CD4-positive, alpha-beta memory T cell (primary cell): Measurements from ENCODE around the gene PTPRN. TPM values are rescaled to one million over a fixed set of nuclear protein-coding genes. Genes with fewer than 3 reads are reported as not detected.
"Not testable (repeated sequence)": the region's sequence is repeated elsewhere in the genome, so short reads cannot be mapped to it uniquely, and the experiment has no call there.

Experiments
- CTCF ChIA-PET: fragments of 350-600 bp; sonication (Branson Sonifier 250); formaldehyde crosslinking; loops from one replicate; lab custom pipeline; 2021; ENCODE audit warnings: inconsistent platforms; ENCODE audit not compliant: partially characterized antibody; lab: Charles Lee
- POLR2A ChIA-PET: fragments of 350-600 bp; sonication (Branson Sonifier 250); formaldehyde crosslinking; loops from one replicate; lab custom pipeline; 2021; ENCODE audit not compliant: partially characterized antibody; lab: Charles Lee
- DNase-seq, 5 donors: peaks; one replicate each; pipeline versions ENCODE4 v3.0.0 to v3.0.0-alpha.2; 2020 to 2022; ENCODE audit warnings: mixed read lengths in 1 of 5
- H3K27ac ChIP-seq: one replicate; pipeline ENCODE4 v1.7.0; 2013; ENCODE audit warnings: low read depth, low read length
- H3K27me3 ChIP-seq: 2 replicates; pipeline ENCODE4 v1.7.0; 2013; ENCODE audit warnings: mild to moderate bottlenecking, low read length, moderate library complexity; ENCODE audit not compliant: insufficient read depth
- H3K36me3 ChIP-seq: 2 replicates; pipeline ENCODE4 v1.7.0; 2013; ENCODE audit warnings: mild to moderate bottlenecking, low read length, moderate library complexity; ENCODE audit not compliant: insufficient read depth
- H3K4me1 ChIP-seq: 2 replicates; pipeline ENCODE4 v1.7.0; 2013; ENCODE audit warnings: mild to moderate bottlenecking, low read length, moderate library complexity; ENCODE audit not compliant: insufficient read depth
- H3K4me3 ChIP-seq, 2 donors: one replicate each; pipeline ENCODE4 v1.7.0; 2013; ENCODE audit warnings: low read length in 2 of 2, mild to moderate bottlenecking in 1 of 2
- H3K9me3 ChIP-seq, 2 donors: one replicate each; pipeline ENCODE4 v1.7.0; 2013; ENCODE audit warnings: low read length in 2 of 2, control low read depth in 1 of 2; ENCODE audit not compliant: control insufficient read depth in 1 of 2
- H3K27ac Mint-ChIP-seq, 7 donors: one replicate each; pipeline ENCODE4 v1.8.0; 2020 to 2021; ENCODE audit warnings: mixed read lengths in 7 of 7, mild to moderate bottlenecking in 6 of 7, inconsistent platforms in 3 of 7, moderate library complexity in 3 of 7
- H3K27me3 Mint-ChIP-seq, 2 donors: one replicate each; pipeline ENCODE4 v1.8.0; 2020 to 2021; ENCODE audit warnings: mixed read lengths in 2 of 2
- H3K36me3 Mint-ChIP-seq, 2 donors: one replicate each; pipeline ENCODE4 v1.8.0; 2020 to 2021; ENCODE audit warnings: mixed read lengths in 2 of 2, inconsistent platforms in 1 of 2, mild to moderate bottlenecking in 1 of 2
- H3K4me1 Mint-ChIP-seq, 4 donors: one replicate each; pipeline ENCODE4 v1.8.0; 2020 to 2021; ENCODE audit warnings: mixed read lengths in 4 of 4, mild to moderate bottlenecking in 1 of 4
- H3K4me3 Mint-ChIP-seq, 8 donors: one replicate each; pipeline ENCODE4 v1.8.0; 2020 to 2021; ENCODE audit warnings: mixed read lengths in 8 of 8, mild to moderate bottlenecking in 7 of 8, moderate library complexity in 6 of 8, inconsistent platforms in 3 of 8
- H3K9me3 Mint-ChIP-seq, 8 donors: one replicate each; pipeline ENCODE4 v1.8.0; 2020 to 2021; ENCODE audit warnings: mixed read lengths in 8 of 8, mild to moderate bottlenecking in 5 of 8, inconsistent platforms in 3 of 8, moderate library complexity in 1 of 8
- intact Hi-C: fragments of 100-400 bp; cut with micrococcal nuclease; formaldehyde crosslinking; loops from one replicate; pipeline ENCODE4 v1.15.1; 2023
- polyA plus RNA-seq, 2 donors: library from polyadenylated mRNA; unstranded; fragments of 300-500 nt; fragmentation: Illumina TruSeq; gene quantifications; one replicate each; pipeline ENCODE4 v1.2.3, GENCODE V29; 2021
- total RNA-seq, 2 experiments: library from RNA; stranded (reverse); gene quantifications; one replicate each; pipeline ENCODE4 v1.2.3, GENCODE V29; 2021

PTPRN gene
- total and polyA plus RNA-seq, 4 experiments from 2014 or later, result 0.31 TPM; not detected in 3

DNA sequence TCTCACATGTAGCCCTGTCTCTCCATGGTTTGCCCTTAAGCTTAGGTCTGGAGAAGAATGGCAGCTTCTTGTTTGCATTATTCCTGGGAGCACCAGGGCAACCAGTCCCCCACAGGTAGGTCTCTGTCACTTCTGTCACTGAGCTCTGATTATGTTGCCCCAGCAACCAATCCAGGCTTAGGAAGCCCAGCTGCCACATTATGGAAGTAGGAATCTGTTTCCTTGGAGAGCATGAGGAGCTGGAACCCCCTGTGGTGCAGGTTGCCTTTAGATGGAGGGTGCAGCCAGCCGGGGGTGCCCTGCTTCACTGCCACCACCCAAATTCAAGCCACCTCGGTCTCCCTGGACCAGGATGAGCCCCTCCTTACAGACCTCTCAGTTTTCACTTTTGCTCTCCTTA, 18.5 kb upstream of the PTPRN start:
- Mint-ChIP-seq H3K36me3 (no peaks in the 10 kb centered on the region), H3K27ac (no peak overlapping the region), H3K9me3 (peaks cover 0 to 10% (median 4%) of the 10 kb centered on the region in 8 donors), H3K27me3 (peaks cover 23 to 48% of the 10 kb centered on the region in 2 donors), H3K4me3 (no peak overlapping the region), H3K4me1 (peaks cover 0 to 1% (median 0%) of the 10 kb centered on the region in 4 donors)
- Histone ChIP-seq H3K4me1 (no peaks in the 10 kb centered on the region), H3K36me3 (no peaks in the 10 kb centered on the region), H3K4me3 (no peak overlapping the region), H3K27me3 (peaks cover 12% of the 10 kb centered on the region), H3K27ac (no peak overlapping the region), H3K9me3 (no peaks in the 10 kb centered on the region)
- intact Hi-C loops, result no loop called here
- CTCF ChIA-PET, result no interaction called here
- DNase-seq, result no peak
- POLR2A ChIA-PET, result no interaction called here

DNA sequence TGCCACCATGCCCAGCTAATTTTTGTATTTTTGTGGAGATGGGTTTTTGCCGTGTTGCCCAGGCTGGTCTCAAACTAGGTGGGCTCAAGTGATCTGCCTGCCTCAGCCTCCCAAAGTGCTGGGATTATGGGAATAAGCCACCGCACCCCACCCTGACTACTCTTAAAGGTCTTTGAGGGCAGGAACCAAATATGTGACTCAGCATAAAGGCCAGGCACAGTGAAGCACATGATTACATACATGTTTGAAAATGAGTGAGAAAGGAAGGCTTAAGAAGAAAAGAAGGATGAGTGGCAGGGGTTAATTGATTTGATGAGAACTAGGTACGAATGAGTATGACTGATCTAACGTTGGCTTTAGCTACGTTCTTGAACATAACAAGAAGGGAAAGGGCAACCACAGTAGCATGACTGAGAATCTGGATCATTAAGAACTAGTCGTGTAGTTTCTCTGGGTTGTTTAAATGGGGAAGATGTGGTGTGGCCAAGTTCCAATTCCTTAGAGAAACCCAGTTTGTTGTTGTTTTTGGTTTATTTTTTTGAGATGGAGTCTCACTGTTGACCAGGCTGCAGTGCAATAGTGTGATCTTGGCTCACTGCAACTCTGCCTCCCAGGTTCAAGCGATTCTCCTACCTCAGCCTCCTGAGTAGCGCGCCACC, 16.6 kb upstream of the PTPRN start:
- H3K36me3 ChIP-seq, result no peaks in the 10 kb centered on the region
- peaks cover 3% of the 10 kb centered on the region for H3K4me1 ChIP-seq
- Mint-ChIP-seq H3K27me3 (peaks cover 13 to 33% of the 10 kb centered on the region in 2 donors), H3K36me3 (no peaks in the 10 kb centered on the region), H3K4me1 (peaks cover 3 to 9% (median 7%) of the 10 kb centered on the region in 4 donors), H3K9me3 (peaks cover 0 to 3% (median 0%) of the 10 kb centered on the region in 8 donors), H3K27ac (no peak overlapping the region), H3K4me3 (no peak overlapping the region)
- H3K4me3 ChIP-seq, result no peak overlapping the region
- DNase-seq, result no peak
- no peak overlapping the region for H3K27ac ChIP-seq
- no peaks in the 10 kb centered on the region for H3K27me3 ChIP-seq
- CTCF ChIA-PET, result no interaction called here
- intact Hi-C loops, result no loop called here
- H3K9me3 ChIP-seq, result no peaks in the 10 kb centered on the region
- POLR2A ChIA-PET, result no interaction called here

DNA sequence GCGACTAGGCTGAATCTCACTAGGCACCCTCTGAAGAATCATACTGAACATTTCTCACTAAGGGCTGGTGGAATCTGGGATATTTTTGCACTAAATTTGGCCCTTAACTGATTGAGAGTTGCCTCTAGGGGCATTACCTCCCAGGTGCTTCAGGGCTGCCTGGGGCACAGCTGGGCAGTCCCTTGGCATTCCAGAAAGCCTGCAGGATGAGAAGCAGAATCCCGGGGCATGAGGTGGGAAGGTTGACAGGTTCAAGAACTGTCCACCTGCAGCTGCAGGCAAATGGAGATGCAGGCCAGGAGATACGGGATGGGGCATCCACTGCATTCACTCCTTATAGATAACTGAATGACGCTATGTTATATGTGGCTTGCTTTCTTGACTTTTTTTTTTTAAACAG, 15.9 kb upstream of the PTPRN start:
- no peak for DNase-seq
- H3K27ac ChIP-seq, result no peak overlapping the region
- CTCF ChIA-PET, result no interaction called here
- no peaks in the 10 kb centered on the region for H3K27me3 ChIP-seq
- H3K4me3 ChIP-seq, result no peak overlapping the region
- H3K36me3 Mint-ChIP-seq, result no peaks in the 10 kb centered on the region
- no peaks in the 10 kb centered on the region for H3K9me3 Mint-ChIP-seq
- H3K4me1 Mint-ChIP-seq, result peaks cover 5 to 10% (median 8%) of the 10 kb centered on the region in 4 donors
- intact Hi-C loops, result no loop called here
- H3K27me3 Mint-ChIP-seq, result peaks cover 10 to 29% of the 10 kb centered on the region in 2 donors
- H3K9me3 ChIP-seq, result no peaks in the 10 kb centered on the region
- no peak overlapping the region for H3K4me3 Mint-ChIP-seq
- H3K4me1 ChIP-seq, result peaks cover 9% of the 10 kb centered on the region
- POLR2A ChIA-PET, result no interaction called here
- no peak overlapping the region for H3K27ac Mint-ChIP-seq
- H3K36me3 ChIP-seq, result no peaks in the 10 kb centered on the region

DNA sequence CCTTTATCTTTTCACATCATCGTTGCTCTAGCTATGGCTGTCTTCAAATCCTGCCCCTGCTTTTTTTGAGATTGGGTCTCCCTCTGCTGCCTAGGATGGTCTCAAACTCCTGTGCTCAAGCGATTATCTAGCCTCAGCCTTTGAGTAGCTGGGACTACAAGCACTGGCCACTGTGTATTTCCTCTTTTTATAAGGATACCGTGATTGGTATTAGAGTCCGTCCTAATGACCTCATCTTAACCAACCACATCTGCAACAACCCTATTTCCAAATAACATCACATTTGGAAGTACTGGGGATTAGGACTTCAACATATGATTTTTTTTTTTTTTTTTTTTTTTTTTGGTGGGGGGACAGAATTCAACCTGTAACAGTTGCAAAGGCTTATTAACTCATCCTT, 14.2 kb upstream of the PTPRN start:
- Mint-ChIP-seq H3K27ac (no peak overlapping the region), H3K27me3 (peaks cover 7 to 16% of the 10 kb centered on the region in 2 donors), H3K9me3 (no peaks in the 10 kb centered on the region), H3K4me3 (no peak overlapping the region), H3K36me3 (no peaks in the 10 kb centered on the region), H3K4me1 (peaks cover 5 to 10% (median 8%) of the 10 kb centered on the region in 4 donors)
- Histone ChIP-seq H3K36me3 (no peaks in the 10 kb centered on the region), H3K4me3 (no peak overlapping the region), H3K9me3 (no peaks in the 10 kb centered on the region), H3K4me1 (peaks cover 10% of the 10 kb centered on the region), H3K27me3 (no peaks in the 10 kb centered on the region), H3K27ac (no peak overlapping the region)
- intact Hi-C loops, result no loop called here
- ChIA-PET POLR2A (no interaction called here), CTCF (interaction anchor here (1.4 kb wide), 1 partner anchor 28 kb away, joined by 4 read pairs; no protein-coding TSS in a partner anchor)
- DNase-seq, result no peak

DNA sequence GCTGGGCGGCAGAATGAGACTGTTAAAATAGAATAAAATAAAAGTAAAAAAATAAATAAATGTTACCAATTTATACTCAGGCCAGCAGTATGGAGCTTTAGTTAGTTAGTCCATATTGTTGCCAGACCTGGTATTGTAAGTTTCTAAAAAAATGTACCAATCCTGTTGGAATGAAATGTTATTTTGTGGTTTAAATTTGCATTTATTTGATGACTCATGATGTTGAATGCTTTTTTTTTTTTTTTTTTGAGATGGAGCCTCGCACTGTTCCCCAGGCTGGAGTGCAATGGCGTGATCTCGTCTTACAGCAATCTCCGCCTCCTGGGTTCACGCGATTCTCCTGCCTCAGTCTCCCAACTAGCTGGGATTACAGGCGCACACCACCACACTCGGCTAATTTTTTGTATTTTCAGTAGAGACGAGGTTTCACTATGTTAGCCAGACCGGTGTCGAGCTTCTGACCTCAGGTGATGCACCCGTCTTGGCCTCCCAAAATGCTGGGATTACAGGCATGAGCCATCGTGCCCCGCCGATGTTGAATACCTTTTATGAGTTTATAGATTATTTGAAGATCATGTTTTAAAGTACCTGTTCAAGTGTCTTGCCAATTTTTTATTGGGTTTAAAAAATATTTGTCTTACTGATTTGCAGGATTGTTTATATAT, 5.7 kb upstream of the PTPRN start:
- no peak for DNase-seq
- Mint-ChIP-seq H3K36me3 (no peaks in the 10 kb centered on the region), H3K27me3 (peaks cover 9 to 19% of the 10 kb centered on the region in 2 donors), H3K9me3 (peaks cover 0 to 5% (median 0%) of the 10 kb centered on the region in 8 donors), H3K4me1 (peaks cover 0 to 1% (median 0%) of the 10 kb centered on the region in 4 donors), H3K27ac (no peak overlapping the region), H3K4me3 (no peak overlapping the region)
- ChIA-PET CTCF (interaction anchor here (0.7 kb wide), 1 partner anchor 12 kb away, joined by 4 read pairs; no protein-coding TSS in a partner anchor), POLR2A (no interaction called here)
- Histone ChIP-seq H3K27ac (no peak overlapping the region), H3K4me3 (no peak overlapping the region), H3K4me1 (no peaks in the 10 kb centered on the region), H3K36me3 (no peaks in the 10 kb centered on the region), H3K27me3 (peaks cover 4% of the 10 kb centered on the region), H3K9me3 (no peaks in the 10 kb centered on the region)
- intact Hi-C loops, result no loop called here

DNA sequence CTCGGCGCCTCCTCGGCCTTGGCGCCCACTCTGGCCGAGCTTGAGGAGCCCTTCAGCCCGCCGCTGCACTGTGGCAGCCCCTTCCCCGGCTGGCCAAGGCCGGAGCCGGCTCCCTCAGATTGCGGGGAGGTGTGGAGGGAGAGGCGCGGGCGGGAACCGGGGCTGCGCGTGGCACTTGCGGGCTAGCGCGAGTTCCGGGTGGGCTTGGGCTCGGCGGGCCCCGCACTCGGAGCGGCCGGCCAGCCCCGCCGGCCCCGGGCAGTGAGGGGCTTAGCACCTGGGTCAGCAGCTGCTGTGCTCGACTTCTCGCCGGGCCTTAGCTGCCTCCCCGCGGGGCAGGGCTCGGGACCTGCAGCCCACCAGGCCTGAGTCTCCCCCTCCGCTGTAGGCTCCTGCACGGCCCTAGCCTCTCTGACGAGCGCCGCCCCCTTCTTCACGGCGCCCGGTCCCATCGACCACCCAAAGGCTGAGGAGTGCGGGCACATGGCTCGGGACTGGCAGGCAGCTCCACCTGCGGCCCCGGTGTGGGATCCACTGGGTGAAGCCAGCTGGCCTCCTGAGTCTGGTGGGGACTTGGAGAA, 3.6 kb upstream of the PTPRN start:
- H3K36me3 ChIP-seq, H3K4me3 Mint-ChIP-seq, H3K27ac Mint-ChIP-seq, H3K4me1 Mint-ChIP-seq, H3K9me3 Mint-ChIP-seq, H3K27ac ChIP-seq, H3K27me3 ChIP-seq, DNase-seq, H3K4me1 ChIP-seq, H3K9me3 ChIP-seq, intact Hi-C loops, H3K4me3 ChIP-seq, POLR2A ChIA-PET, H3K36me3 Mint-ChIP-seq: not testable (repeated sequence)
- H3K27me3 Mint-ChIP-seq, result peaks cover 21 to 30% of the 10 kb centered on the region in 2 donors
- CTCF ChIA-PET, result interaction anchor here (1.1 to 1.9 kb wide), 3 partner anchors 15 to 283 kb away, joined by 3 to 6 read pairs (median 3); partner anchors contain the start of gene NHEJ1
